HG03060 (cell line): ENCODE results near the gene PRICKLE4.

Experiments
- ATAC-seq: cut with Tn5 transposase; IDR thresholded peaks from one replicate; pipeline ENCODE4 v1.9.1; 2021; ENCODE audit warnings: low read depth, moderate number of reproducible peaks; ENCODE audit not compliant: unreplicated experiment

The PRICKLE4 gene

GRCh38 chr6:41780551-41781365 is at the start of gene PRICKLE4:
PRICKLE4 (plus strand) TSS chr6:41780782; CDS start chr6:41783474, 2,692 bp downstream.
- no peak for ATAC-seq

- ATAC-seq = no peak
These were observed 49.0 kb upstream of the PRICKLE4 start for GRCh38 chr6:41731561-41732086.

- no peak for ATAC-seq
These were observed 48.4 kb upstream of the PRICKLE4 start for GRCh38 chr6:41732149-41732548.

GRCh38 chr6:41732591-41733359 is 47.8 kb upstream of the PRICKLE4 start:
- peak; percentile 29 for ATAC-seq

GRCh38 chr6:41733360-41733706 is 47.2 kb upstream of the PRICKLE4 start:
- ATAC-seq = no peak

GRCh38 chr6:41733707-41734665 is 46.6 kb upstream of the PRICKLE4 start:
- ATAC-seq = no peak

- no peak for ATAC-seq
These were observed 45.7 kb upstream of the PRICKLE4 start for GRCh38 chr6:41734666-41735426.

- ATAC-seq = no peak
These were observed 45.0 kb upstream of the PRICKLE4 start, which contains the start of gene TFEB for GRCh38 chr6:41735427-41736185. TFEB (minus strand) TSS chr6:41735608; CDS start chr6:41691213, 44,395 bp downstream.

- no peak for ATAC-seq
These were observed 44.3 kb upstream of the PRICKLE4 start for GRCh38 chr6:41736186-41736733.

- ATAC-seq = no peak
These were observed 43.6 kb upstream of the PRICKLE4 start for GRCh38 chr6:41736800-41737555.

- no peak for ATAC-seq
These were observed 42.9 kb upstream of the PRICKLE4 start for GRCh38 chr6:41737591-41738130.

GRCh38 chr6:41739041-41739440 is 41.5 kb upstream of the PRICKLE4 start:
- ATAC-seq = no peak

- ATAC-seq = no peak
These were observed 40.0 kb upstream of the PRICKLE4 start for GRCh38 chr6:41740366-41741162.

GRCh38 chr6:41741625-41742490 is 38.7 kb upstream of the PRICKLE4 start:
- no peak for ATAC-seq

- no peak for ATAC-seq
These were observed 37.0 kb upstream of the PRICKLE4 start for GRCh38 chr6:41743406-41744235.
